Embryonic facial prominence (tissue), 1 donor: ENCODE results near the gene SPINK14.

ENCODE experiments used
- DNase-seq: peaks from one replicate; pipeline ENCODE4 v3.0.0-alpha.2; 2016; ENCODE audit errors: extremely low spot score

The SPINK14 gene

DNA sequence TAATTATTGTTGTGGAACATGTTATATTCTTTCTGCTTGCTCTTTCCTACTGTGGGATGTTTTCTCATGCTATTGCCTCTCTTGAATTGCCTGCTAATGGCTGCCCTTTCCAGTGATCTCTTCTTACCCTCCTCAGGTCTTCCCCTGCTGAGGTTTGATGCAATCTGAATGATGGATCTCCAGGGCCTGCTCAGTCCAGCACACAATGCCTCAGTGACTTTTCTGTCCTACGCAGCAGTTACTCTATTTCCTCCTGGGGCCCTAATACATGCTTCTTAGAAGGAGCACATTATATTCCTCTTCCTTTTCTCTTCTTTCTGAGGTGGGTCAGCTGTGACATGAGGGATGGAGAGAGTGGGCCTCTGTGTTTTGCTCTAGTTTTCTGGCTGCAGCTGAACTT, at the start of gene SPINK14:
TSS of gene SPINK14 (plus strand) at position 301 of the 400 bp plus-strand sequence. CDS start 1,187 bp downstream, outside the sequence.
- DNase-seq, result no peak

DNA sequence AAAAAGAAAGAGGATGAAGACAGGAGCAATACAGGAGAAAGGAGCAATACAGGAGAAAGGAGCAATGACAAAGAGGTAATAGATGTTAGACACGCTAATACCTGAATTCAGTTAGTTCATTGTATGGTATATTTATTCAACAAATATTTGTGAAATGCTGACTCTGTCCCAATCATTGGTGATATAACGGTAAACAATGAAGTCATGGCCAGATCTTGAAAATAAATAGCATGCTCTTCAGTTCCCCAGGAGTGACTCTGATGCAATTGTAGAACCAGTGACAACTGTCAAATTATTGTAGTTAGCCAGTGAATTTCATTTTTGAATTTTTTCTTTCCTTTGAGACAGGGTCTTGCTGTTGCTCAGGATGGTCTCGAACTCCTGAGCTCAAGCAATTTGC, 48.0 kb upstream of the SPINK14 start:
- no peak for DNase-seq

- DNase-seq, result no peak
These were observed 42.7 kb upstream of the SPINK14 start for GRCh38 chr5:148125641-148126040.

DNA sequence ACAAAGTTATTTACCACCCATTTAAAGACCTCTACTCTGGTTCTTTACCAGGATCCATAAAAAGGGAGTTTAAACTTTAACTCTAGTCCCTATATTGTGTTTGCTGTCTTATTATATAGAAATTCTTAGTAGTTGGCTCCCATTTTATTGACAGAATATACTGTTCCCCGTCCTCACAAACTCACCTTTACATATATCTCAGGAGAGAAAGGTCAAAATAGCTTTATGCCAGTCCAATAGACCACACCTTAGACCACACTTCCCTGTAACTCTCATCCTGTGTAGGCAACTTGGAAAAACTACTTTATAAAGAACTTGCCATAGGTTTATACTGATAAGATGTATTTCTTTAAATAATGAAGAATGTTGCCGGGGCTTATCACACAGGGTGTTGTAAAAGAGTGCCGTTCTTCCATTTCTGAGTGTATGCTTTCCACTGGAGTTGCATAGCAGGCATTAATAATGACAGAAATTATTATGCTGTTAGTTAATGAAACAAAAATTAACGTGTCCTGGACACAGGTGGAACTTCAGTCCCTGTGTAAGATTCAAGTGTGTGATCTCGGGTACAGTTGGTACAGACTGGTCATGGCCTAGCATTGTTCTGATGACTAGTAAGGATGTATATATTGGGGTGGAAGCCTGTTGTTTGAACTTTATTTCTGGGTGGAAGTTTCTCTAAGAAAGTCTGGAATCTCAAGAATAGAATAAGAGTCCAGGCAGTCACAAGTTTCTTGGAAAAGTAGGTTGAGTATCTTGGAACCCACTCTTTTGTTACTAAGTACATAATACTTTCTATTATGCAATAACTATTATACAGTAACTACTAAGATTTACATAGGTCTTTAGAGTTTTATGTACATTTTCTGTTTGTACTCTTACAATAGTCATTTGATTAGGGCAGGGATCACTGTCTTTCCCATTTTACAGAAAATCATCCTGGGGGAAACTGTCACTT, 33.0 kb upstream of the SPINK14 start:
- no peak for DNase-seq

DNA sequence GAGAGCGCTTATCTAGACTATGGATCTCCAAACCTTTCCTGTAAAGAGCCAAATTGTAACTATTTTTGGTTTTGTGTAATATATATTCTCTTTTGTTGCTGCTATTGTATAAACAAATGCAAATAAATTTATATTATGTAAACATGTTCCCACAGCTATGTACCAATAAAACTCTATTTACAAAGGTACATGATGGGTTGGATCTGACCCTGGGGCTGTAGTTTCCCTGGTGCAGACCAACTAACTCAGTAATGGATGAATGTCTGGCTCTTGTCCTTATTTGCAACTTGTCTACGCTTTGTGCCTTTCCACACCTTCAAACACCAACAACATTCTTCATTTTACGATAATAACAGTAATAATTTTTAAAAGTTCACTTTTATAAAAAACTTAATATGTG, 27.5 kb upstream of the SPINK14 start:
- DNase-seq, result no peak

DNA sequence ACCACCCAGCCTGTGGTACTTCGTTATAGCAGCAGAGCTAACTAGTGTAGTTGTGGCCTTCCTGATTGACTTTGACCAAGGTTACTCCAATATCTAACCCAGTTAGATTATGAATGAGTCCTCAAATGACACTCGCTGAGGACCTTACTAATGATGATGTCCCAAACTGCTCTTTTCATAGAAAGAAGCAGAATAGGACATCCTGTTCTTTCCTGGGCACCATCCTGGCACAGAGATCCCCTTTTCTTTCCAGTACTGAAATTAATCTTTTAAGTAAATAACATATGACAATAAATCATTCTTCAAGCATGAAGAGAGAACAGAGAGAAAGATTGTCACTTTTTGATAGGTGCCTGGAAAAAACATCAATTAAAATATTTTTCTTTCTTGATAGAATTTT, 26.7 kb upstream of the SPINK14 start:
- no peak for DNase-seq

DNA sequence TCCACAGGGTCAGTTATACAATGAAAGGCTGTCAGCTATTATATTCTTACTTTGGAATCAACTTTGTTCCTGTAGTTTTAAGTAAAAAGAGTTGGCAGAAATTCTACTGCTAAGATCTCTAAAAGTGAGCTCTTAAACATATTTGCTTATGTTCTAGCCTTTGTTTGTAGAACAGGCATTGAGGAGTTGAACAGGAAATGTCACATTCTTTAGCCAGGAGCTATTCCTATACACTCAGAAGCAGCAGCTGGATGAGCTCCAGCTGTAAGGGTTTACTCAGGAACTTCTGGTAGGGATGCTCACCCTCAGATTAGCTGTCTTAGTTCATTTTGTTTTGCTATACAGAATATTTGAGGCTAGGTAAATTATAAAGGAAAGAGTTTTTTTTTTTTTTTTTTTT, 22.4 kb upstream of the SPINK14 start:
- peak; percentile 29 for DNase-seq

GRCh38 chr5:148146487-148146886, 21.9 kb upstream of the SPINK14 start:
- DNase-seq, result no peak

DNA sequence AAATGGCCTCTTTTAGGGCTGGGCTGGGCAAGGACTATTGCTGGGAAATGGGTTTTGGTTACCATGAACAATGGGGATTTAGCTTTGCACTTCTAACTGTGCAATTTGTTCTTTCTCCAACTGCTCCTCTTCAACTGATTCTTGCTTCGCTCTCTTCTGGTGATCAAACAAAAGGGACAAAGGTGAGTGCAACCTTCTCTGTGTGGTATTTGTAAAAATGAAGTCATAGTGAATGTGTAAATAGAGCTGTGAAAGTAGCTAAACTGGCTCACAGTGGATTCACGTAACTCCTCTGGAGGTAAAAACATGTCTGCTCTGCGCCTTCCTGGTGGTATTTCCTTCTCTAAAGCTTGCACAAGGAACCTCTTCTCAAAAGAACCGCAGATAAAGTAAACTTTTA, 20.9 kb upstream of the SPINK14 start:
- no peak for DNase-seq

GRCh38 chr5:148151872-148152271, 16.5 kb upstream of the SPINK14 start:
- no peak for DNase-seq

GRCh38 chr5:148152781-148153180, 15.6 kb upstream of the SPINK14 start:
- no peak for DNase-seq

DNA sequence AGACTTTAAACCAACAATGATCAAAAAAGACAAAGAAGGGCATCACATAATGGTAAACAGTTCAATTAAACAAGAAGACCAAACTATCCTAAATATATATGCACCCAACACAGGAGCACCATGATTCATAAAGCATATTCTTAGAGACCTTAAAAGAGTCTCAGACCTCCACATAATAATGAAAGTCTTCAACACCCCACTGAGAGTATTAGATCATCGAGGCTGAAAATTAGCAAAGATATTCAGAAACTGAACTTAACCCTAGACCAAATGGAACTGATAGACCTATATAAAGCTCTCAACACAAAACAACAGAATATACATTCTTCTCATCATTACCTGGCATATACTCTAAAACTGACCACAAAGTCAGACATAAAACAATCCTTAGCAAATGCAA, 11.7 kb upstream of the SPINK14 start:
- no peak for DNase-seq

DNA sequence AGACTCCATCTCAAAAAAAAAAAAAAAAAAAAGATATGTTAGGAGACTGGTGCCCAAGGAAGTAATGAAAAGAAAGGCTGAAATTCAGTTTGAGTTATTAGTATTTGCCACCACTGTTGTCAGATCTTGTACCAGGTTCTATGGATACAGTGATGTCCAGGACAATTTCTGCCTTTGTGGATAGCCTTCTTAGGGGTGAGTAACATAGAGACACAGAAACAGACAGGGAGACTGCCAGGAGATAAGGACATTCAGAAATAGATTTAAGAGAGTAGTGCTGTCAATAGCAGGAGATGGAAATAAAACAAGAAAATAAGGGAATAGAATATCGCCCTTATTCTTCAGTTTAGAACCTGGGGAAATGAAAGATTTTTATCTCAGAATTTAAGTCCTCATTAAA, 6.3 kb upstream of the SPINK14 start:
- no peak for DNase-seq

DNA sequence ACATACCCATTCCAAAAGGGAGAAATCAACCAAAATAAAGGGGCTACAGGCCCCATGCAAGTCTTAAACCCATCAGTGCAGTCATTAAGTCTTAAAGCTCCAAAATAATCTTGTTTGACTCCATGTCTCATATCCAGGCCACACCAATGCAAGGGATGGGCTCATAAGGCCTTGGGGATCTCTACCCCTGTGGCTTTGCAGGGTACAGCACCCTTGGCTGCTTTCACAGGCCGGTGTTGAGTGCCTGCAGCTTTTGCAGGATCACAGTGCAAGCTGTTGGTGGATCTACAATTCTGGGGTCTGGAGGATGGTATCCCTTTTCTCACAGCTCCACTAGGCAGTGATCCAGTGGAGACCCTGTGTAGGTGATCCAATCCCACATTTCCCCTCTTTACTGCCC, 5.0 kb upstream of the SPINK14 start:
- DNase-seq, result no peak

- DNase-seq, result no peak
These were observed 1.6 kb upstream of the SPINK14 start for GRCh38 chr5:148166550-148167283.

GRCh38 chr5:148172377-148172776, 4.0 kb downstream of the SPINK14 start:
- no peak for DNase-seq

GRCh38 chr5:148176480-148176879, 8.1 kb downstream of the SPINK14 start:
- DNase-seq, result no peak

DNA sequence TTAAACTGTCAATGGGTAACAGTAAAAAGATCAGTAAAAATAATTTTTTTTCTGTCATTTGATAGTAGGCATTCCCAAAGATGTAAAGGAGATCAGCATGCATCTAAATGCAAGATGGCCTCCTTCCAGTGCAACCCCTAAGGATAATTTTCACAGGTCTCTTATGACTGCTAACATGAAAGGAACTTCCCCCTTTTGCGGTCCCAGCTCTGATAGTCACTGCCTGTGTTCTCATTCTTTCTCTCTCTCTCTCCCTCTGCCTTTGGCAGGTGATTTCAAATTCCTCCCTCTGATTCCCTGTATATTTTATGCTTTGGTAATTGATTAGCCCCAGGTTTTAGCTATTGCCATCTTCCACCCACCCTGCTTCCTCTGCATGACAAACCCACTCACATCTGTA, 8.9 kb downstream of the SPINK14 start:
- no peak for DNase-seq

DNA sequence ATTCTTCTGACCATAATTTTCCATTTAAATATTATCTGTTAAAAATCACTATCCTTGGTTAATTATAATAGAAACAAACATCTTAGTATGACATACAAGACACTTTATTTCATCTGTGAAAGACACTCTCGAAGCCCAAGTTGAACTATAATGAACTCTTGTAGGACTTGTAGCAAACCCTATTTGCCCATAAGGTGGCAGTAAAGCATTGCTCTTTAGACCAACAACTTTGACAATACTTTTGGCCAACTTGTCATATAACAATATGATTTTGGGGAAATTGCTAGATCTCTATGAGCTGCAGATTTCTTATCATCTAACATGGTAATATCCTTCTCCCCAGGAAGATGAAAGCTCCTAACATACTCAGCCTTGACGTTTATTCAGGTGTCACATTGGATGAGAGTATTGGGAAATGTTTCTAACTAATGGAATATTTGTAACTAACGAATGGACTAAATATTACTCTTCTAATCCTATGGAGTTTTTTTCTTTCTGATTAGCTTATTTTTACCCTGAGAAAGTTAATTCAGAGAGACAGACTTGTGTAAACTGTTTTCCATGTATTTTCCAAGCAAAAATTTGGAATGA, 11.0 kb downstream of the SPINK14 start:
- DNase-seq, result no peak

- DNase-seq, result no peak
These were observed 18.1 kb downstream of the SPINK14 start for GRCh38 chr5:148186248-148187003.

DNA sequence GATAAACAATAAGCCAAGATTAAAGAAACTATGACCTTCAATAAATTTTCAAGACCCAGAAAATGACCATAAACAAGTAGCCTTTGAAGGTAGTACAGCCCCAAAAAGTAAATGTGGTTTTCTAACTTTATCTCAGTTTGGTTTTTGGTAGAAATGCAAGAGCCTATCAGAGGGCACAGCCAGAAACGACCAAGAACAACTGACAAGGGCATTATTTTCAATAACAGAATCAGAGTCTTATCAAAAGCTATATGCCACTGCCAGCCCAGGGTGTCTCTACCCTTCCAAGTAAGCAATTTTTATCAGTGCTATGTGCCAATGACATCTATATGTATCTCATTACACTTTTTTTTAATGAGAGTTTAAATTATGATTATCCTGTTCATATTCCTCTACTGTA, 22.7 kb downstream of the SPINK14 start:
- DNase-seq, result no peak

DNA sequence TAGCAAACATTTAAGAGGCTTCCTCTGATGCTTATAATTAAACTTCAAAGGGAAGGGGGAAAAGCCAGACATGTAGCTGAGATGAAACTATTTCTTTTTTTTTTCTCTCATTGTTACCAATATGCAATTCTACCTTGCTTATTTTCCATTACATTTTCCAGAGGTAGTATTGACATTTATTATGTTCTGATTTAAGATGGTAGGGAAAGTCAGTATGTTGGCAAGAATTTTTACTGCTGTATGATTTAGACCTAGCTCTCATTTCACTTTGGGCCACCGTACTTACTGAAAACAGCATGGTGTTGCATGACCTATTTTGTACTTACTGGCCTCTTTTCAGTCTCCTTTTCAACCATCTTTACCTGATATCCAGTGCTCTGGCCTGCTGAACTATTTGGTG, 24.9 kb downstream of the SPINK14 start:
- no peak for DNase-seq
